ENCODE data around the gene LAMB4. TPM values are rescaled to one million over a fixed set of nuclear protein-coding genes. Genes with fewer than 3 reads are reported as not detected.

LAMB4 gene
- total RNA-seq, 2 experiments from 2014 or later: not detected

DNA sequence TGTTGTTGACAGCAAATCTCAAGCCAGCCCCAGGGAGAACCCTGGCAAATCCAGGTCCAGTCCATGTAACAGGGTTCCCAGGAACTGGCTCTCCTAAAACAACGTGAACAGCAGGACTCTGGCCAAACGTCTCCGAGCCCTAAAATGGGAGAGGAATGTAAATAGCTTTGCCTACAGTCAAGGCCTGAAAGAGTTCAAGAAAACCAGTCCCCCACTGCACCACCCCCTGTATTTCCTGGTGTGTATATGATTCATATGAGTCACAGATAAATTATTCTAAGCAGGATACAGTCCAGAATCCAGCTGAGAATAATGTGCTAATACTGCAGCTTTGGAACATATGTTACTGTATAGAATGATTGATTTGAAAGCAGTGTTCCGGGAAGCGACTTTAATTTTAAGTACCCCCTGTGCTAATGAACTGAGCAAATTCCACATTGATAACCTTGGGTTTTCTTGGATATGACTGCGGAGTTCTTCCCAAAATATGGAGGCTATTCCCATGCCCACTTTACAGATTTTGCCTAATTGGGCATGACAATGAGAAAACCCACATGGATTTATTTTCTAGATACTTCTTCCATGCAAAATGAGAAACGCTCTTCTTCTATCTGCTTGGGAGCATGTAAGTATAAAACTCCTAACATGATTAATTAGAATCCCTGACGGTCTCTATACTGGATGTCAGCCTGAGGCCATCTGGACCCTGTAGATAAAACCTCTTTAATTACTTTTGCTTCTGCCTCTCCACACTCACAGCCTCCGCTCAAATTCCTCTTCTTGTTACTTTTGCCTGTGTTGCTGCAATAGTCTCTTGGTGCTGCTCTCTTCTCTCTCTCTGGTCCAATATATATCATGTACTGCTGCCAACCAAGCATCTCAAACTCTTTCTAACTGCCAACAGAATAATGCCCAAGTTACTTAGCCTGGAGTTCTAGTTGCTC lies 50.2 kb downstream of the LAMB4 start:
- H3K27me3 Mint-ChIP-seq: no peaks in the 10 kb centered on the region
- DNase-seq: no peak
- no peak overlapping the region for H3K4me3 Mint-ChIP-seq
- H3K9me3 Mint-ChIP-seq: peaks cover 8% of the 10 kb centered on the region
- H3K4me1 Mint-ChIP-seq (ENCODE audit: low read depth): no peaks in the 10 kb centered on the region
- ChIA-PET POLR2A (no interaction called here), CTCF (no interaction called here)
- no peaks in the 10 kb centered on the region for H3K36me3 Mint-ChIP-seq
- intact Hi-C loops (cut with micrococcal nuclease): no loop called here
- H3K27ac Mint-ChIP-seq: no peak overlapping the region

DNA sequence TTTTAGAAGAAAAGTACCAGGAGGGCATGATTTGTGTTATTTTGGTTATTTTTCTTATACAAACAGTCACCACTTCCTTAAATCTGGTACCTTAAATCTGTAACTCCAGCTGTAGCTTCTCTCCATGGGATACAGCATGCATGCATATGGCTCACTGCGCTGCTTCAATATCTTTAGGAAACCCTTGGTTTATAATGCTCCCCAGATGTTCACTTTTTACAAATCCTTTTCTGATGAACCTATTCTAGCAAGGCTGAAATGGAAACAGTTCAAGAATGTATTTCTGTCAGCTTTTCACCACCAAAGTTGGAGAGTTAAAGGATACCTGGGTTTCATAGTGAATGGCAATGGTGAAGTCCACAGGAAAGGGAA lies 50.9 kb downstream of the LAMB4 start:
- ChIA-PET POLR2A (no interaction called here), CTCF (no interaction called here)
- Mint-ChIP-seq H3K36me3 (no peaks in the 10 kb centered on the region), H3K4me3 (no peak overlapping the region), H3K27me3 (no peaks in the 10 kb centered on the region), H3K9me3 (peaks cover 8% of the 10 kb centered on the region), H3K4me1 (ENCODE audit: low read depth) (no peaks in the 10 kb centered on the region), H3K27ac (no peak overlapping the region)
- intact Hi-C loops (cut with micrococcal nuclease): no loop called here
- no peak for DNase-seq

DNA sequence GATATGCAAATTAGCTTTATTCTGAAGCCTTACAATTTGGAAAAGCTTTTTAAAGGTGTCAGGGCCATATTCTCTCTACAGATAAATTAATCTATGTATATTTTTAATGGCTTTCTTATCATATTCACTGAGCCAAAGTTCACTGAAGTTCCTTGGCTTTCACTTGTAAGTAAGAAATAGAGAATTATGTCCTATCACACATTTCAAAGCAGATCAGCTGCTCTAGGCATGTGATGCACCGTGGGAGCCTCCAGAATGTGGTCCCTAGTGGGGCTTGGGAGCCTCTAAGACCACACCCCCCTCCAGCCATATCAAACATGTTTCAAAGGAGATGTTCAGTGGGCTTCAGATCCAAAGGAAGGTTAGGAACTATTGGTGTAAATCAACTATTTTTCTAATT lies 51.5 kb downstream of the LAMB4 start:
- Mint-ChIP-seq H3K27me3 (no peaks in the 10 kb centered on the region), H3K36me3 (no peaks in the 10 kb centered on the region)

DNA sequence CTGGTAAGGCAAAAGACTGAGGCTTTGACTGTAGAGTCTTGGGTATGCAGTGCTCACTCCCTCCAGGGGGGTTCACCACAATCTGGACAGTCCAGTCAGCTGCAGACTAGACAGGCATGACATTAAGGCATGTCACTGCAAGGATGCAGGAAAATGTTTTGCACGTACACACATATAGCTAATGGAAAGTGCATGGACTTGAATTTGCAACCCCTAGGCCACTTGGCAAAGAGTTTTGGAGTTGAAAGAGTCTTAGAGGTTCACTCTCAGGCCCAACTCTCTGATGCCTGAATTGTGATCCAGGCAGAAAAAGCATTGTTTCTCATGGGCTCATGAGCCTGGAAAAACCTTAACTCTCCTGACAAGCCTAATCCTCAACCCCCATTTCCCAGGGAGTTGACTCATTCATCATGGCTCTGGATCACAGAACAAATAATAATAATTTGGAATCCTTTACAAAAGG lies 51.9 kb downstream of the LAMB4 start:
- no peaks in the 10 kb centered on the region for H3K36me3 Mint-ChIP-seq
- POLR2A ChIA-PET: no interaction called here
- no peak overlapping the region for H3K4me3 Mint-ChIP-seq
- no peaks in the 10 kb centered on the region for H3K27me3 Mint-ChIP-seq
- intact Hi-C loops (cut with micrococcal nuclease): no loop called here
- H3K9me3 Mint-ChIP-seq: peaks cover 8% of the 10 kb centered on the region
- CTCF ChIA-PET: no interaction called here
- H3K4me1 Mint-ChIP-seq (ENCODE audit: low read depth): no peaks in the 10 kb centered on the region
- DNase-seq: no peak
- no peak overlapping the region for H3K27ac Mint-ChIP-seq

More for the DNA sequence above, 51.5 kb downstream of the LAMB4 start:
- ChIA-PET POLR2A (no interaction called here), CTCF (no interaction called here)
- no peak for DNase-seq
- intact Hi-C loops (cut with micrococcal nuclease): no loop called here
- Mint-ChIP-seq H3K4me1 (ENCODE audit: low read depth) (no peaks in the 10 kb centered on the region), H3K4me3 (no peak overlapping the region), H3K27ac (no peak overlapping the region), H3K9me3 (peaks cover 8% of the 10 kb centered on the region)

DNA sequence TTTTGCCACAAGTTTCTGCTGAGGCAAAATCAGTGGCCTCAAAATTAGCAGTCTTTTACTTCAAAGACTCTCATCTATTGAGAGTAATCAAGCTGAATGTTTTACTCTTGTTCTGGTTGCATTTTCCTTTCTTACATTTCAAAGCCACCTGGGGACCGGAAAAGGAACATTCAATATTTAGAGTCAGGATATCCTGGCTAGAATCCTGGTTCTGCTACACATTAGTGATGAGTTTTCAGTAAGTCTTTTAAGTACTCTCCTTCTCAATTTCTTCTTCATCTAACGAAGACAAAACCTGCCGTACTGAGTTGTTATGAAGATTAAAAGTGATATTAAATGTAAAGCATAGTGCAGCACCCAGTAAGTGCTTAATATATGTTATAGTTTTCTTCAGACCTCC lies 52.5 kb downstream of the LAMB4 start:
- intact Hi-C loops (cut with micrococcal nuclease): no loop called here
- no peaks in the 10 kb centered on the region for H3K4me1 Mint-ChIP-seq (ENCODE audit: low read depth)
- ChIA-PET POLR2A (no interaction called here), CTCF (no interaction called here)
- no peaks in the 10 kb centered on the region for H3K27me3 Mint-ChIP-seq
- peaks cover 8% of the 10 kb centered on the region for H3K9me3 Mint-ChIP-seq
- DNase-seq: no peak
- no peaks in the 10 kb centered on the region for H3K36me3 Mint-ChIP-seq
- no peak overlapping the region for H3K27ac Mint-ChIP-seq
- H3K4me3 Mint-ChIP-seq: no peak overlapping the region

DNA sequence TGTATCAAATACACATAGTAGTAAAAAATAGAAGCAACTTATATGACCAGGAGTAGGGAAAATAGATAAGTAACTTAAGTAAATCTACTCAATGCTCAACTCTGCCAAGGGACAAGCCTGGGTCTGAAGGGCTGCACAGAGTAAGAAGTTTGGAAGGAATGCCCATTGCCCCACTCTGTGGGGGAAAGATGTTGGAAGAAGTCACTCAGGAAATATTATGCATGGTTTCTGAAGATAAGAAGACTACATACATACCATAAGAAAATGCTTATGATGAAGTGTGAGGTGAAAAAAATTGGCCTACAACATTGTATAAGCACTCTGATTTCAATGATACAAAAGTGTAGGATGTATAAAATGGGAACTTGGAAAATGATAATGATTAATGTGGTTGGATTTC lies 54.0 kb downstream of the LAMB4 start:
- ChIA-PET CTCF (no interaction called here), POLR2A (interaction anchor here (0.5 kb wide), 1 partner anchor 41 kb away, joined by 3 read pairs; no protein-coding TSS in a partner anchor)
- H3K36me3 Mint-ChIP-seq: no peaks in the 10 kb centered on the region
- DNase-seq: no peak
- H3K27ac Mint-ChIP-seq: no peak overlapping the region
- H3K27me3 Mint-ChIP-seq: no peaks in the 10 kb centered on the region
- peaks cover under 1% of the 10 kb centered on the region for H3K9me3 Mint-ChIP-seq
- H3K4me1 Mint-ChIP-seq (ENCODE audit: low read depth): no peaks in the 10 kb centered on the region
- no peak overlapping the region for H3K4me3 Mint-ChIP-seq
- intact Hi-C loops (cut with micrococcal nuclease): no loop called here

DNA sequence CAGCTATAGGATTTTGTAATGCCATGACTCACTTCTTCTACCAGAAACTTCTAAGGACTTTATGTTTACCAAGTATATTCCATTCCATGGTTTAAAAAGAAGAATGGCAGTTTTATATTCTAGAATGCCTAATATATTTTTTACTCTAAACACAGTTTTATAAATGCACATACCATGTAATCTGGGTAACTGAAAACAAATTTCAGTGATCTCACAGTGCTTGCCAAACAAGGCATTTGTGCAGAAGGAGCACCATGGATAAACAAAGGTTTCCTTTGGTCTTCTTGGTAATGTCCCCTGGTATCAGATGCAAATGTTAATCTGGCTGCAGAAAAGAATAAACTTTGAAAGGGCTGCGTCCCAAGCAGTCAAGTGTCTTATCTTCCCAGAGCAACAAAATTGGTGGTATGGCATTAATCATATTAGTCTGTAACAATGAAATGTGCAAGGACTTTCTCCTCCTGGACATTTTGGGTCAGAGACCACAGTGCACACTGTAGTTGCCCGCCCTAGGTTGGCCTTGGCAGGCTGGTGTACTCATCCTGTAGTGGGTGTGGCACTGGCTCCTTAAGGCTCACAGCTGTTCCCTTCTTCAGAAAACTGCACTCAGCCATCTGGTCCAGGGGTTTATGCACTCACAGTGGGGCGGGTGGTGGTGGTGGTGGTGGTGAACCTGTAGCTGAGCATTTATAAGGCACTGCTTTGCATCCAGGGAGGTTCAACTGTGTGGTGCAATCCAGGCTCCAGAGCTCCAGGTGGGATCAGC lies 56.7 kb downstream of the LAMB4 start:
- intact Hi-C loops (cut with micrococcal nuclease): no loop called here

DNA sequence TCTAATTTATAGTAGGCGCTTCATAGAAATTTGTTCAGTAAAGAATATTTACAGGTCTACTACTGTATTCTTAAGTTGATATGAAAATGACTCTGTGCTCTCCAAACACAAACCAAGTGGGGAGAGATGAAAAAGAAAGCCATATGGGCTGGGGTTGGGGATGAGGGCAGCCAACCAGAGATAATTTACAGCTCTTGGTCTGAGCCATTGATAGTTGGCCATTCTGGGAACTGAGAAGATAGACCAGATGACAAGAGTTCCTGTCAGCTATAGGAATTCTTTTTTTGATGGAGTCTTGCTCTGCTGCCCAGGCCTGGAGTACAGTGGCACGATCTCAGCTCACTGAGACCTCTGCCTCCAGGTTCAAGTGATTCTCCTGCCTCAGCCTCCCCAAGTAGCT lies 57.4 kb downstream of the LAMB4 start:
- Mint-ChIP-seq H3K27ac (no peak overlapping the region), H3K9me3 (no peaks in the 10 kb centered on the region), H3K36me3 (no peaks in the 10 kb centered on the region), H3K27me3 (no peaks in the 10 kb centered on the region), H3K4me3 (no peak overlapping the region), H3K4me1 (ENCODE audit: low read depth) (no peaks in the 10 kb centered on the region)
- DNase-seq: no peak
- ChIA-PET CTCF (no interaction called here), POLR2A (no interaction called here)
- intact Hi-C loops (cut with micrococcal nuclease): no loop called here

More for the DNA sequence above, 56.7 kb downstream of the LAMB4 start:
- POLR2A ChIA-PET: no interaction called here
- DNase-seq: no peak
- Mint-ChIP-seq H3K9me3 (no peaks in the 10 kb centered on the region), H3K27ac (no peak overlapping the region), H3K4me3 (no peak overlapping the region), H3K27me3 (no peaks in the 10 kb centered on the region), H3K36me3 (no peaks in the 10 kb centered on the region), H3K4me1 (ENCODE audit: low read depth) (no peaks in the 10 kb centered on the region)
- CTCF ChIA-PET: no interaction called here

DNA sequence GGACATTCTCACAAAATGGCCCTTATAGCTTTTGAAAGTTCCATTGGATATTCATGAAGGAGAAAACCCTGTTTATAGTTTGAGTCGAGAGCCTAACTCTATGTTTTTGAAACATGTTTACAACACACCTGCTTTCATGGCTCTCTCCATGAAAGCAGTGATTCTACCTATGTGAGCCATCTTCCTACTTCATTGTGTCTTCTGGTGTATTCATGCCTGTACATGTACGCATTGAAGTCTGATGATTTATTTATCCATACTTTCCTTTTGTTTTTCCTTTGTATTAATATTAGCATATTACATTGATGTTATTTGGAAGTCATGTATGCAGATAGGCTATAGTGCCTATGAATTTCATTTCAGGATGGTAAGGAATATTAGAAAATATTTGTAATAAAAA lies 58.0 kb downstream of the LAMB4 start:
- no peak overlapping the region for H3K4me3 Mint-ChIP-seq
- ChIA-PET POLR2A (no interaction called here), CTCF (no interaction called here)
- H3K36me3 Mint-ChIP-seq: no peaks in the 10 kb centered on the region
- intact Hi-C loops (cut with micrococcal nuclease): no loop called here
- H3K4me1 Mint-ChIP-seq (ENCODE audit: low read depth): no peaks in the 10 kb centered on the region
- H3K27me3 Mint-ChIP-seq: no peaks in the 10 kb centered on the region
- DNase-seq: no peak
- H3K27ac Mint-ChIP-seq: no peak overlapping the region
- H3K9me3 Mint-ChIP-seq: no peaks in the 10 kb centered on the region

DNA sequence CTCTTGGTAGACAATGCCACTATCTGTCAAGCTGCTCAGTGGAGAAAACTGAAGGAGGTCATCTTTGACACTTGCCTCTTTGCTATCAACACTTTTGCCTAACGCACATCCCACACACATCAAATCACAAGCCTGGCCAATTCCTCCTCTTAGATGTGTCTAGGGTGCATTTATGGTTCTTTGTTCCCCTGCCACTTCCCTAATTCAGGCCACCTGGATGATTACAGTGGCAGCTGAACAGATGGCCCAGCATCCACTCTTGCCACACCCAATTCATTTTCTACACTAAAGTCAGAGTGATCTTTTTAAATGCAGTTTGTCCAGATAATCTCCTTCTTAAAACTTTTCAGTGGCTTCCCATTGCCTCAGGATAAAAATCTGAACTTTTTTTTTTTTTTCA lies 58.6 kb downstream of the LAMB4 start:
- no peak for DNase-seq
- Mint-ChIP-seq H3K4me1 (ENCODE audit: low read depth) (no peaks in the 10 kb centered on the region), H3K4me3 (no peak overlapping the region), H3K9me3 (no peaks in the 10 kb centered on the region), H3K27ac (no peak overlapping the region), H3K27me3 (no peaks in the 10 kb centered on the region), H3K36me3 (no peaks in the 10 kb centered on the region)
- ChIA-PET CTCF (no interaction called here), POLR2A (no interaction called here)
- intact Hi-C loops (cut with micrococcal nuclease): no loop called here

DNA sequence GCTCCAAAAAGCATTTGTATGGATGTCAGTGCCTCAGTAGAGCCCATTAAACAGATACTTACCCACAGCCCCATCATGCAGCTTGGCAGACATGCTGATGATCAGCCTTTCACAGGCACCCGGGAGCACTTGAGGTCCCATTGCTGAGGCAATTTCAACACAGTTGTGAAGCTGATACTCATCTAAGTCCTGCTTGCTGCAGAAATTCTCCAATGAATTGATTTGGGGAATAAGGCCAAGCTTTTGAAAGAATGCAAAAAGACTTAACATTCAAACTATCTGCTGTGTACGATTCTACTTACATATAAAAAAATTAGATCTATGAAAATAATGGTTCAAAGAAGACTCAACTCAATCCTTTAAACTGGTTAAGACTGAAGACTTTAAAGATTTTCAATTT lies 60.5 kb downstream of the LAMB4 start:
- H3K9me3 Mint-ChIP-seq: no peaks in the 10 kb centered on the region
- CTCF ChIA-PET: no interaction called here
- H3K27me3 Mint-ChIP-seq: no peaks in the 10 kb centered on the region
- intact Hi-C loops (cut with micrococcal nuclease): no loop called here
- no peak overlapping the region for H3K4me3 Mint-ChIP-seq
- no peak overlapping the region for H3K27ac Mint-ChIP-seq
- no peaks in the 10 kb centered on the region for H3K4me1 Mint-ChIP-seq (ENCODE audit: low read depth)
- POLR2A ChIA-PET: no interaction called here
- no peak for DNase-seq
- no peaks in the 10 kb centered on the region for H3K36me3 Mint-ChIP-seq

DNA sequence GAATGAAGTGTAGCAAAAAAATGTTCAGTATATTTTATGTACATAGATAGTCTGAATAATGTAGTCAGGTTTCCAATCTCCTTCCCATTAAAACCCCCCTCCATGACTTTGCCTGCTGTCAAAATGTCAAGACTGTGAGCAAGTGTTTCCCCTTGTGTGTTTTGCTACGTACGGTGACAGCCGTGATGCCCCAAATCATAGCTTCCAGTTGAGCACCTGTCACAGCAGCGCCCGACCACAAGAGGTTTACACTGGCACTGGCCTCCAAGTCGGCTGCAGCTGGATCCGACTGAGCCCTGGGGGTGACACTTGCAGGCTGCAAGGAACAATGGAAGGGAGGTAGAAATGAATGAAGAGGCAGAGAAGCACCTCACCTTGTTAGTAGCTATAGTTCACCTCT lies 62.3 kb downstream of the LAMB4 start:
- intact Hi-C loops (cut with micrococcal nuclease): no loop called here
- Mint-ChIP-seq H3K4me3 (no peak overlapping the region), H3K9me3 (no peaks in the 10 kb centered on the region), H3K4me1 (ENCODE audit: low read depth) (peaks cover 4% of the 10 kb centered on the region), H3K27me3 (no peaks in the 10 kb centered on the region), H3K36me3 (no peaks in the 10 kb centered on the region), H3K27ac (no peak overlapping the region)
- DNase-seq: no peak
- POLR2A ChIA-PET: no interaction called here
- CTCF ChIA-PET: interaction anchor here (1.5 kb wide), 1 partner anchor 78 kb away, joined by 5 read pairs; no protein-coding TSS in a partner anchor

DNA sequence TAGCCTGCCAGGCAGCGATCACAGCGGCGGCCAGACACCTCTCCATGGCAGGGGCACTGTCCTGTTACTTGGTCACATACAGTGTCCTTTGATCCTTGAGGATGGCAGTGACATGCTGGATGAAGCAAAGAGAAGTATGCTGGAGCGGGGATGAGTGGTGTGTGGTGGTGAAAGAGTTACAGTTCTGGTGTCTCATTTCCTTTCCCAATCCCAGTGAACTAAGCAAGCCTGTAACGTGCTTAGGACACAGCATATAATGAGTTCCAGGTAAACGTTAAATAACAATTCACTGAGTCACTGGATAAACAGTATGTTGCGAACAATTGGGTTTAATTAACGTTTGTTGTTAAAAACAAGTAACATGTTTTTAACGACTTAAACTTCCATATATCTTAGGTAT lies 63.7 kb downstream of the LAMB4 start:
- H3K4me3 Mint-ChIP-seq: no peak overlapping the region
- intact Hi-C loops (cut with micrococcal nuclease): no loop called here
- CTCF ChIA-PET: no interaction called here
- POLR2A ChIA-PET: no interaction called here
- H3K27ac Mint-ChIP-seq: no peak overlapping the region
- no peaks in the 10 kb centered on the region for H3K27me3 Mint-ChIP-seq
- H3K9me3 Mint-ChIP-seq: no peaks in the 10 kb centered on the region
- no peaks in the 10 kb centered on the region for H3K36me3 Mint-ChIP-seq
- peaks cover 4% of the 10 kb centered on the region for H3K4me1 Mint-ChIP-seq (ENCODE audit: low read depth)
- no peak for DNase-seq
